Measurements from ENCODE around the gene AP2B1.

Gene AP2B1

GRCh38 chr17:35612924-35613521, 25.9 kb downstream of the AP2B1 start:
- no peak overlapping the region for H3K27ac ChIP-seq
- TF ChIP-seq ZFX (IDR thresholded peaks at IDR 0.05), result no peak
- TF ChIP-seq CTCF (conservative IDR thresholded peaks at IDR 0.05), result peak; percentile 88

GRCh38 chr17:35614810-35615209, 27.7 kb downstream of the AP2B1 start:
- H3K27ac ChIP-seq, result no peak overlapping the region
- TF ChIP-seq ZFX (IDR thresholded peaks at IDR 0.05) (no peak), CTCF (conservative IDR thresholded peaks at IDR 0.05) (no peak)

GRCh38 chr17:35616536-35616935, 29.4 kb downstream of the AP2B1 start:
- H3K27ac ChIP-seq, result no peak overlapping the region
- TF ChIP-seq CTCF (conservative IDR thresholded peaks at IDR 0.05) (no peak), ZFX (IDR thresholded peaks at IDR 0.05) (no peak)

- no peak overlapping the region for H3K27ac ChIP-seq
- TF ChIP-seq ZFX (IDR thresholded peaks at IDR 0.05), result no peak
- no peak for TF ChIP-seq CTCF (conservative IDR thresholded peaks at IDR 0.05)
Measured at GRCh38 chr17:35617505-35617904, 30.4 kb downstream of the AP2B1 start.

GRCh38 chr17:35618628-35619027, 31.5 kb downstream of the AP2B1 start:
- no peak for TF ChIP-seq CTCF (conservative IDR thresholded peaks at IDR 0.05)
- no peak for TF ChIP-seq ZFX (IDR thresholded peaks at IDR 0.05)
- no peak overlapping the region for H3K27ac ChIP-seq

- H3K27ac ChIP-seq, result no peak overlapping the region
- TF ChIP-seq CTCF (conservative IDR thresholded peaks at IDR 0.05) (no peak), ZFX (IDR thresholded peaks at IDR 0.05) (no peak)
Measured at GRCh38 chr17:35621768-35622167, 34.6 kb downstream of the AP2B1 start.

GRCh38 chr17:35627417-35627816, 40.3 kb downstream of the AP2B1 start:
- no peak overlapping the region for H3K27ac ChIP-seq
- TF ChIP-seq ZFX (IDR thresholded peaks at IDR 0.05) (no peak), CTCF (conservative IDR thresholded peaks at IDR 0.05) (no peak)
